Body of pancreas (tissue), 4 donors: ENCODE results near the gene TMEM213. TPM values are rescaled to one million over a fixed set of nuclear protein-coding genes. Genes with fewer than 3 reads are reported as not detected.

ENCODE experiments used
- ATAC-seq: fragments of 150-250 bp; one replicate; pipeline ENCODE4 v1.9.1; 2016
- DNase-seq, 4 donors: peaks; one replicate each; pipeline ENCODE4 v3.0.0-alpha.2; 2019
- H3K27ac ChIP-seq, 4 donors: fragments of 200-600 bp; sonication (generic); 1 replicate in 3 of 4; 2 replicates in 1 of 4; pipeline versions ENCODE4 v1.5.1 to v1.6.1; 2016 to 2019; ENCODE audit warnings: mild to moderate bottlenecking in 1 of 4, mixed read lengths in 1 of 4, moderate library complexity in 1 of 4
- H3K27me3 ChIP-seq, 2 donors: fragments of 200-600 bp; sonication (generic); one replicate each; pipeline ENCODE4 v1.6.0; 2016; ENCODE audit warnings: mild to moderate bottlenecking in 1 of 2
- H3K36me3 ChIP-seq, 2 donors: fragments of 200-600 bp; sonication (generic); replicated peaks in 1 of 2; 2 replicates each; pipeline ENCODE4 v1.5.1; 2016; ENCODE audit warnings: low read depth in 2 of 2; ENCODE audit not compliant: insufficient read depth in 1 of 2
- H3K4me1 ChIP-seq: fragments of 200-600 bp; sonication (generic); one replicate; pipeline ENCODE4 v1.6.0; 2016
- H3K4me3 ChIP-seq, 2 donors: fragments of 200-600 bp; sonication (generic); 1 replicate in 1 of 2; 2 replicates in 1 of 2; pipeline ENCODE4 v1.5.1; 2016 to 2019
- H3K9me3 ChIP-seq, 3 donors: fragments of 200-600 bp; sonication (generic); 1 replicate in 2 of 3; 2 replicates in 1 of 3; pipeline ENCODE4 v1.5.1; 2016
- POLR2A ChIP-seq, 3 donors: fragments of 450-650 bp; IDR thresholded peaks; one replicate each; pipeline ENCODE4 v1.6.1; 2016; ENCODE audit warnings: antibody characterized with exemption in 3 of 3, mild to moderate bottlenecking in 2 of 3
- WGBS, 2 donors: methylation state at CpG; one replicate each; pipeline ENCODE4 v1.1.5; 2017; 5-methylcytosine and 5-hydroxymethylcytosine counted together
- intact Hi-C: fragments of 100-400 bp; cut with DNase I; formaldehyde crosslinking; loops from one replicate; pipeline ENCODE4 v1.15.1; 2023
- total RNA-seq, 2 donors: library from RNA; depleted of rRNA; stranded (reverse); fragments of >200 nt; gene quantifications; one replicate each; pipeline ENCODE4 v1.1.0, GENCODE V29; 2016
- TF ChIP-seq, protein P1 (sequence below), 7 experiments: fragments of 450-650 bp in 4 of 7; fragments of 200-600 bp in 3 of 7; sonication (generic) in 3 of 7; IDR thresholded peaks; one replicate each; pipeline ENCODE4 v1.5.1; 2016 to 2019; ENCODE audit warnings: antibody characterized with exemption in 7 of 7

TMEM213 gene
- total RNA-seq, 2 donors from 2014 or later = not detected

DNA sequence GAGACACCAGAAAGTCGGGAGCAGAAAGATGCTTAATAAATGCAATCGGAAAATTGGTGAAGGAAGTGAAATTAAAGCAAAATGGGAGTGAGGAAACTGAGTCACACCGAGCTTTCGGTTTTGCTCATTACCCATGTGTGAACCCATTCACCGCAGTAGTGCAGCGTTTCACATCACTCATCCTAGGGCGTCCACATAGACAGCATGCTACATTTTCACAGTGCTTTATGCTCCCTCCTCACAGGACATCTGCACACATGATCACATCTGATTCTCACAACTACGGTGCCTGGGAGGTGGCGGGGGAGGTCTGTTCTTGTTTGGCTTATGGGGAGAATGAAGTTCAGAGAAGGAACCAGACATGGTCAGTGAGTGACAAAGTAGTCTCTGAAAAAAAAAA is 36.8 kb downstream of the TMEM213 start:
- Histone ChIP-seq H3K4me3 (no peak overlapping the region), H3K27ac (no peak overlapping the region), H3K9me3 (no peaks in the 10 kb centered on the region), H3K27me3 (no peaks in the 10 kb centered on the region), H3K4me1 (no peaks in the 10 kb centered on the region), H3K36me3 (peaks cover 0 to 4% of the 10 kb centered on the region in 2 donors)
- intact Hi-C loops = no loop called here
- WGBS, 2 donors = 91 to 96% methylated on average over 9 of the region's 9 CpGs
- DNase-seq (no peak), ATAC-seq (no peak)
- TF ChIP-seq, protein P1, sequence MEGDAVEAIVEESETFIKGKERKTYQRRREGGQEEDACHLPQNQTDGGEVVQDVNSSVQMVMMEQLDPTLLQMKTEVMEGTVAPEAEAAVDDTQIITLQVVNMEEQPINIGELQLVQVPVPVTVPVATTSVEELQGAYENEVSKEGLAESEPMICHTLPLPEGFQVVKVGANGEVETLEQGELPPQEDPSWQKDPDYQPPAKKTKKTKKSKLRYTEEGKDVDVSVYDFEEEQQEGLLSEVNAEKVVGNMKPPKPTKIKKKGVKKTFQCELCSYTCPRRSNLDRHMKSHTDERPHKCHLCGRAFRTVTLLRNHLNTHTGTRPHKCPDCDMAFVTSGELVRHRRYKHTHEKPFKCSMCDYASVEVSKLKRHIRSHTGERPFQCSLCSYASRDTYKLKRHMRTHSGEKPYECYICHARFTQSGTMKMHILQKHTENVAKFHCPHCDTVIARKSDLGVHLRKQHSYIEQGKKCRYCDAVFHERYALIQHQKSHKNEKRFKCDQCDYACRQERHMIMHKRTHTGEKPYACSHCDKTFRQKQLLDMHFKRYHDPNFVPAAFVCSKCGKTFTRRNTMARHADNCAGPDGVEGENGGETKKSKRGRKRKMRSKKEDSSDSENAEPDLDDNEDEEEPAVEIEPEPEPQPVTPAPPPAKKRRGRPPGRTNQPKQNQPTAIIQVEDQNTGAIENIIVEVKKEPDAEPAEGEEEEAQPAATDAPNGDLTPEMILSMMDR (IDR thresholded peaks at IDR 0.05) = no peak
- no peak for TF ChIP-seq POLR2A (IDR thresholded peaks at IDR 0.05)

DNA sequence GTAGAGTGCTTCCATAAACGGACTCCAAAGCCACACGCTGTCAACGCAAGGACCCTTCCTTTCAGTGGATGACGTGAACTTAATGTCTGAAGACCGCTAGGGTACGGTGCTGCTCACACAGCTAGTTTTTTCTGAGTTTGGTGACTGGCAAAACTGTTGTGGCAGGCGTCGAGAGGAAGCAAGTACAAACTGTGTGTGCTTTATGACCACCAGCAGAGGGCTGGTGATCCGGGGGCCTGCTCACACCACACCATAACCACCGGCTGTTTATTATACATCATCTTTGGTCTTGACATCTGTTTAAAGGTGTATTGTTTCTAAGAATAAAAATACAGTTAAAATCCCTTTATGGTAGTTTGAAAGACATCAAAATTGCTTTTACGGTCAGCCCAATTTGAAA is 37.3 kb downstream of the TMEM213 start:
- Histone ChIP-seq H3K4me1 (no peaks in the 10 kb centered on the region), H3K4me3 (no peak overlapping the region), H3K36me3 (peaks cover 0 to 4% of the 10 kb centered on the region in 2 donors), H3K27me3 (no peaks in the 10 kb centered on the region), H3K27ac (no peak overlapping the region), H3K9me3 (no peaks in the 10 kb centered on the region)
- TF ChIP-seq, protein P1 (IDR thresholded peaks at IDR 0.05) = no peak
- TF ChIP-seq POLR2A (IDR thresholded peaks at IDR 0.05) = no peak
- WGBS, 2 donors = 92 to 94% methylated on average over 11 of the region's 11 CpGs
- no peak for DNase-seq
- ATAC-seq = no peak
- intact Hi-C loops = no loop called here

DNA sequence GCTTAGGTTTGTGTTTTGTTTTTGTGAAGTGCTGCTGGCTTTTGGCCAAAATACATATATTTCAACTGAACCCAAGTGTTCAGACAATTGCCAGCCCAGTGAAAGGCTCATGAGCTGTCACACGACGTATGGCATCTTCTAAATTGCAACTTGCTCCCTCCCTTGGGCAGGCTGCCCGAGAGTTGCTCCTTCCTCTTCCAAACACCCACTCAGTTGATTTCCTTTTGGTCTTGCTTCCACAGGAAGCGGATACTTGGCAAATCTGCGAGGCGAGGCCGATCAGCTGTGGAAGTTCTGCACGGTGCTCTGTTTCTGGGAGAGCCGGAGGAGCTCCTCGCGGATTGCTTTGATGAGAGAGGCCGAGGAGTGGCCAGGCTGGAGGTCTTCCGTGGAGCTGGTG is 39.8 kb downstream of the TMEM213 start:
- TF ChIP-seq, protein P1 (IDR thresholded peaks at IDR 0.05) = no peak
- TF ChIP-seq POLR2A (IDR thresholded peaks at IDR 0.05) = no peak
- H3K36me3 ChIP-seq = peaks cover 0 to 4% of the 10 kb centered on the region in 2 donors
- H3K27ac ChIP-seq = no peak overlapping the region
- H3K4me1 ChIP-seq = no peaks in the 10 kb centered on the region
- WGBS, 2 donors = 78 to 96% methylated on average over 13 of the region's 13 CpGs
- no peak overlapping the region for H3K4me3 ChIP-seq
- H3K9me3 ChIP-seq = no peaks in the 10 kb centered on the region
- no peaks in the 10 kb centered on the region for H3K27me3 ChIP-seq
- ATAC-seq (no peak), DNase-seq (peak in 1 of 4 donors; percentile 7)
- intact Hi-C loops = no loop called here

- WGBS, 2 donors = 76 to 89% methylated on average over 9 of the region's 9 CpGs
These were observed 40.4 kb downstream of the TMEM213 start for GRCh38 chr7:138838166-138838565.

GRCh38 chr7:138842111-138842510 is 44.3 kb downstream of the TMEM213 start:
- no peaks in the 10 kb centered on the region for H3K27me3 ChIP-seq
- DNase-seq (no peak), ATAC-seq (no peak)
- no peak for TF ChIP-seq POLR2A (IDR thresholded peaks at IDR 0.05)
- TF ChIP-seq, protein P1 (IDR thresholded peaks at IDR 0.05) = no peak
- no peaks in the 10 kb centered on the region for H3K4me1 ChIP-seq
- no peaks in the 10 kb centered on the region for H3K9me3 ChIP-seq
- H3K36me3 ChIP-seq = peaks cover 0 to 5% of the 10 kb centered on the region in 2 donors
- WGBS, 2 donors = 84 to 96% methylated on average over 10 to 12 of the region's 12 CpGs
- H3K4me3 ChIP-seq = no peak overlapping the region
- H3K27ac ChIP-seq = no peak overlapping the region
- intact Hi-C loops = no loop called here

More at GRCh38 chr7:138838166-138838565, 40.4 kb downstream of the TMEM213 start:
- no peaks in the 10 kb centered on the region for H3K4me1 ChIP-seq
- intact Hi-C loops = no loop called here
- ATAC-seq (no peak), DNase-seq (no peak)
- no peak overlapping the region for H3K4me3 ChIP-seq
- TF ChIP-seq, protein P1 (IDR thresholded peaks at IDR 0.05) = no peak
- TF ChIP-seq POLR2A (IDR thresholded peaks at IDR 0.05) = no peak
- no peaks in the 10 kb centered on the region for H3K27me3 ChIP-seq
- H3K36me3 ChIP-seq = peaks cover 0 to 4% of the 10 kb centered on the region in 2 donors
- H3K27ac ChIP-seq = no peak overlapping the region
- H3K9me3 ChIP-seq = no peaks in the 10 kb centered on the region
